ENCODE results near the gene BPIFB3.

DNA sequence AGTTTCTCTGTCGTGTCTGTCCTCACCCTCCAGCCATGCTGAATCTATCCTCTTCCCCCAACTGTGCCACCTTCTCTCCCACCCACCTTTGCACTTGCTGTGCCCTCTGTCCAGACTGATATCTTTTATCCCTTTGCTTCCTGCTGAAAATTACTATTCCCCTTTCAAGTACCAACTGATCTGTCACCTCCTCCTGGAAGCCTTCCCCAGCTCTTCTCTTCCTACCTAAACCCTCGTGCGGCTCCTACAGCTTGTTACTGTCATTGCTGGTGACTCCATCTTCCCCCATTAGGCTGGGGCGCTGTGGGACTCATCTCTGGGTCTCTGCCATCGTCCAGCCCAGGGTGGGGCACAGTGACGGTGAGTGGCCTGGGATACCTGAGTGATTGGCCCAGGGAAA, 21.1 kb upstream of the BPIFB3 start:
- TF ChIP-seq CTCF (conservative IDR thresholded peaks at IDR 0.05; ENCODE audit: low read depth, low read length) (no peak), EZH2 (IDR thresholded peaks at IDR 0.05; ENCODE audit: borderline replicate concordance, low read depth, low read length, poor library complexity, severe bottlenecking) (no peak)

All from A673 (cell line).